Hematopoietic multipotent progenitor cell treated with erythropoietin and hydrocortisone succinate and interleukin-3 and kit ligand, for 4 days (in vitro differentiated cells): ENCODE data around the gene HMGN4.
"Not testable (repeated sequence)": the region's sequence is repeated elsewhere in the genome, so short reads cannot be mapped to it uniquely, and the experiment has no call there.

Experiments
- DNase-seq: peaks from one replicate; pipeline ENCODE4 v3.0.0-alpha.2; 2015

Gene HMGN4

DNA sequence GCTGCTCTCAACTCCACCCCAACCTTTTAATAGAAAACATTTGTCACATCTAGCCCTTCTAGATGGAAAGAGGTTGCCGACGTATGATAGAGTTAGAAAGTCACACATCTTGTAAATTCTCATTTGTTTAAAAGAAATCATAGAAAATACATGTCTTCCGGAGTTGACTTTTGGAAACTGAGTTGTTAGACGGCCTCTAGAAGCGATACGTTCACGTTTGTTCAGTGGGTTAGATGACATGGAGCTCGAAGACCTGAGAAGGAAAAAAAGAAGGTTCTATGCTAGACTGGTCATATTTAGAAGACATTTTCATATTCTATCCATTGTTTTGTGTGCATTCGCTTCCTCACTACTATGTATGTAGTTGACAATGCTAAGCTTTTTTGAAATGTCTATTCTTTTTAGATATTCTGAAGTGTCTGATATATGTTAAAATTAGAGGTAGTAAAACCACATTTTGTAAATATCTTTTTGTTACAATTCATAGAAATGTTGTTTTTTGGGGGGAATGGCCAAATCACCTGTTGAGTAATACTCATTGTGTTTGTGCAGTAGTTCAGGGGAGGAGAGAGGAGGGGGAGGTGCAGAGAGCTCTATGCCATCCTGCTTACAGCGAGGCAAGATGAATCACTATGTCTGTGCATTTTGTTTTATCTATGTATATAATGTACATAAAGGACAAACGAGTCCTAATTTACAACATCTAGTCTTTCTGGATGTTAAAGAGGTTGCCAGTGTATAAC is 15.5 kb upstream of the HMGN4 start:
- peak; percentile 64 for DNase-seq

DNA sequence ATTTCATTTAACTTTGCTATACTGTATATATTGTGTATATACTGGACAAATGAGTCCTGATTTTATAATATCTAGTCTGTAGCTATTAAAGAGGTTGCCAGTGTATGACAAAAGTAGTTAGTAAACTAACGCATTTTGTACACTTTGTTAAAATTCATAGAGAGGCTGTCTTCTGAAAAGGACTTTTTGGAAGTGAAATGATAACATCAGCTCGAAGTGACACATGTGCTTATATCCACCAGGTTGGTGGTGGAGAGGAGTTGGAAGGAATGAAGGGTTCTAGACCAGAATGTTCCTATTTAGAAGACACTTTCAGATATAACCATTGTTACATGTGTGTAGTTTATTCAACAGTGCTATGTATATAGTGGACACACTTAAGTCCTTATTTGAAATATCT is 13.9 kb upstream of the HMGN4 start:
- DNase-seq: not testable (repeated sequence)

DNA sequence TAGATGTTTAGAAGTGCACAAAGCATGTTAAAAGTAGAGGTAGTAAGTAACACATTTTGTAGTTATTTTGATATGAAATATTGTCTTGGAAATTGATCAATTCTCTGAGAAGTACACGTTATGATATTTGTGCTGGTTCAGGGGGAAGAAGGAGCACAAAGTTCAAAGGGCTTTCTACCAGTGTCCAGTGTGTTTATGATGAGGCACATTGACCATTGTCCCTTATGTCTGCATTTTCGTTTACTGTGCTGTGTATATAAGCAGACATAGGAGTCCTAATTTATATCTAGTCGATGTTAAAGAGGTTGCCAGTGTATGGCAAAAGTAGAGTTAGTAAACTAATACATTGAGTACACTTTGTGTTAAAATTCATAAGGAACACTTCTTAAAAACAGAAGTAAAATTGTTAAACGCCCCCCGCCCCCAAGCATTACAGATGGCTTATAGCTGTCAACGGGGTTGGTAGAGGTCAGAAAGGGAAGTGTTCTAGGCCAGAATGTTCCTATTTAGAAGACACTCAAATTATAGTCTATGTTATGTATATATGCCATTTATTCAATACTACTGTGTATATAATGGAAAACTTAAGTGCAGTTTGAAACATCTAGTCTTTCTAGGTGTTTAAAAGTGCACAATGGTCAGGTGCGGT is 13.3 kb upstream of the HMGN4 start:
- DNase-seq: peak; percentile 67

DNA sequence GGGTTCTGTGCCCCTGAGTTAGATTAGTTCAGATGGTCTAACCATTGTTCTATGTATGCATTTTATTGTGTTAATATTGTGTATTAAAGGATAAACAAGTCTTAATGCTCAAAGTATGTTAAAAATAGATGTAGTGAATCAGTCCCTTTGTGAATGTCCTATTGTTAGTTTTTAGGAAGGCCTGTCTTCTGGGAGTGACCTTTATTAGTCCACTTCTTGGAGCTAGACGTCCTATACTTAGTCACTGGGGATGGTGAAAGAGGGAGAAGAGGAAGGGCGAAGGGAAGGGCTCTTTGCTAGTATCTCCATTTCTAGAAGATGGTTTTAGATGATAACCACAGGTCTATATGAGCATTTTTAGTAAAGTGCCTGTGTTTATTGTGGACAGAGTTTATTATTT is 12.3 kb upstream of the HMGN4 start:
- DNase-seq: no peak

DNA sequence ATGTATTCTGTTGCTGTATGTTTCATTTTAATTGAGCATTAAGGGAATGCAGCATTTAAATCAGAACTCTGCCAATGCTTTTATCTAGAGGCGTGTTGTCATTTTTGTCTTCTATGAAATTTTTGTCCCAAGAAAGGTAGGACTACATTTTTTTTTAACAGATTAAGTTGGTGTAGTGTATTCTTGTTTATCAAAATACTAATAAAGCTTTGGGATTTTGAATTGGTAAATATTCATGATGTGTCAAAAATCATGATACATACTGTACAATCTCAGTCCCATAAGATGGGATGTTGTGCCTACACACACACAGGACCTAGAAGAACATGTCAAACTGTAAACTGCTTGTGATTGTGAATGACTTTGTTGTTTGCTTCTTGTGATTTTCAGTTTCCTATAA is 11.2 kb upstream of the HMGN4 start:
- DNase-seq: no peak

DNA sequence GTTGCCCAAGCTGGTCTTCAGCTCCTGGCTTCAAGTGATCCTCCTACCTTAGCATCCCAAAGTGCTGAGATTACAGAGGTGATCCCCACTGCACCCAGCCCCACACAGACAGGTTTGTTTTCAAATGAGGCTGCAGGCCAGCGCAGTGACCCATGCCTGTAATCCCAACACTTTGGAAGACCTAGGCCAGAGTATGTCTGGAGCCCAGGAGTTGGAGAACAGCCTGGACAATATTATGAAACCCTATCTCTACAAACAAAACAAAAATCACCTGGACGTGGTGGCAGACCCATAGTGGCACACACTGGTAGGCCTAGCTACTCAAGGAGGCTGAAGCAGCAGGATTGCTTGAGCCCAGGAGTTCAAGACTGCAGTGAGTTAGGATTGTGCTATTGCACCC is 8.0 kb upstream of the HMGN4 start:
- DNase-seq: no peak

DNA sequence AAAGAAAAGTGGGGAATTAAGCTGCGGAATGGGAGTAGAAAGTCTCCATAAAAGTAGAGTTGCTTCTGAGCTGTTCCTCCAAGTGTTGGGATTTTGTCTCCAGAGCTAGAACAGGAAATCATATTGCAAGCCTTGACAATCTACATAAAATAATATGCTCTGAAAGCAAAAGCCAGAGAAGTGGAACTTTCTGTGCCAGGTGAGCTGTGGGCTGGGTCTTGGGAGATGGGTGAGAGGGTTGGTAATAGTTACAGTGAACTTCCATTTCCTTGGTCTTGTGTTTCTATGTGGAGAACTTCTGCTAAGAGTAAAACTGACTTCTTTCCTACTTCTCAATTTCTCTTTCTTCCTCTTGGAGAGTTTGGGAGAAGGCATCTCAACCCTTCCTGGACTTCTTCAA is 6.3 kb upstream of the HMGN4 start:
- no peak for DNase-seq

DNA sequence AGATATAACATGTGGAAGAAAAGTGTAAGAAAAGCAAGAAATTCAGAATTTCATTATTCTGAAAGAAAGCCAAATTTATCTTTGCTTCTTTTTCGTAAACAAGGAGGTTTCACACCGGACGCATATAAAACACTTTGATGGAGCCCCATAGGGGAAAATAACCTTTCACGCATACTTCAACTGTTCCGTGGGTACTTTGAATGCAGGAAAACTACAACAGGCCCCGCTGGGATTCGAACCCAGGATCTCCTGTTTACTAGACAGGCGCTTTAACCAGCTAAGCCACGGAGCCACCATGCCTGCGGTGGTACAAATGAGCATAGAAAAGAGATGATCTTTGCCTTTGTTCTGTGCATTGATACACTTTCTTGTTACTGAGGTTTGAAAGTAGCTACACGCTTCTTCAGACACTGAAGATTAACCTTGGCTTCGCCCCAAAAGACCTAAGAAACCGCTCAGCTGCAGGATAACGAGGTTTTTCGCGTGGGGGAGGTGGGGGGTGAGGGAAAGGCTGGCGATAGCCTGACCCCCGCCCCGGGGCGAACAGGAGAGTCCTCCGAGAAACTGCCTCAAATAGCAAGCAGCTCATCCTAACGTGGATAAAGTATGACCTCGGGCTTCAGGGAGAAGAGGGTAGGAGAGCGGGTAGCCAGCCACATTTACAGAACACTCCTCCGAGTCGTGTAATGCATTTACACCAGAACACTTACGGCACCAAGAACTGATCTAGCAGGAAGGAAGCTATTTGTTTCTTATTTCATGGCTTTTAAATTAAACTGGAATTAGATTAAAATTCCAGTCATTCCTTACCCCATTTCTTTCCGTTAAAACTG is 5.3 kb upstream of the HMGN4 start:
- DNase-seq: peak; percentile 96

DNA sequence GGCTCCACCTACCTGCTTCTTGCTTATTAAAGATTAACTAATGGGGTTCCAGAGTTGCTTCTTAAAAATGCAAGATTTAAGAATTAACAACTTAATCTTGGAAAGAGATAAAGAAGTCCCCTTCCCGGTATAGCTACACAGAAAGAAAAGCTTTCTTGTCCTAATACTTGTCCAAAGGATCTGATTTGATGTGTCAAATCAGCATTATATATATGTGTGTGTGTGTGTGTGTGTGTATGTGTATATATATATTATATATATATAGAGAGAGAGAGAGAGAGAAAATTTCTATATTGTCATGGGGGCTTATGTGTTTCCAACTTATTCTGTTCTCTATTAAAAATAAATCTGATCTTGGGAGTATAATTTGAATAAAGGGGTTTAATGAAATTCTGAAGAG is 4.6 kb upstream of the HMGN4 start:
- no peak for DNase-seq

DNA sequence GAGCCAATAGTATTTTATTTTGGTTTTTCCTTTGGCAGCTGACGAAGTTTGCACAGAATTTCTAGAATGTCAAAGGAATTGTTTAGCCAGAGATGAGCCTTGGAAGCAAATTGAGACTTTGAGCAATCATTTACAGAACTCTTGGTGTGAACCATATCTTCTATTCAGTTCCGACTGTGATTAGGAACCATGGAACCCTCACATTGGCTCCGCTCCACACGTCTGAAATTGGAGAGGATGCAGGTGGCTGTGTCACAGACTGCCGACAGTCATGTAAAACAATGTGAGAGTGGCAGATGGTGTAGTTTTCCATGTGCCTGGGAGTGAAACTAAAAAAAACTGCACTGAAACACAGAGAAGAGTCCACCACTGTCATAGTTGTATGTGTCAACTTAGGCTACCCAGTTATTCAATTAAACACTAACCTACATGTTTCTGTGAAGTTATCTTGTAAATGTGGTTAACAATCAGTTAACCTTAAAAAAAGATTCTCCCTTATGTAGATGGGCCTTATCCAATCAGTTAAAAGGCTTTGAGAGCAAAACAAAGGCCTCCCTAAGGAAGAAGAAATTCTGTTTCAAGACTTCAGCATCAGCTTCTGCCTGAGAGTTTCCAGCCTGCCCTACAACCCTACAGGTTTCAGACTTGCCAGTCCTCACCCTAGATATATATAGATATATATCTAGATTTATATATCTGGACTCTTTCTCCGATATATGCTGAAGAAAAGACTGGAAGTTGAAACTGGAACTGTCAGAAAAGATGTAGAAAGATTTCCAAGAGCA is 3.3 kb upstream of the HMGN4 start:
- DNase-seq: no peak

DNA sequence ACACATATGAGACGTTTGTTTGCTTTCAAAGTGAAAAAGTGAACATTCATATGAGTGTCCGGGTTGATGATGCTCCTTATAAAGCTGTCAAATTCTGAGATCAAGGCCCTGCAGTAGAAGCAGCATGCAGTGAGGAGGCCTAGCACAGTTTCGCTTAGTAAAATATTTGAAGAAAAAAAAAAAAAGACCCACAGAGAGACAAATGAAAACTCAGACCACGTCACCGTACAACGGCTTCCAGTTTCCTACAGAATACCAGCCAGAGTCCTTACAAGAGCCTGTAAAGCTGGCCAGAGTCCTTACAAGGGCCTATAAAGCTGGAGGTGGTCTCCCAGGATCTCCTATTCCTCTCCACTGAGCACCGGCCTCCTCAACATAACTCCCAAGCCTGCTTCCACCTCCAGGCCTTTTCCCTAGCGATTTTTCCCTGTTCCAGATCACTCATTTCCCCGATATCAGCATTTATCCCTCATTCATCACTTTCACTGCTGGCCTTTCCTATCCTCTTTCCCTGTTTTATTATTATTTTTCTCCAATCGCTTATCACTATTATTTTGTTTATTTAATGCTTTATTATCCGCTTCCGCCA is 1.5 kb upstream of the HMGN4 start:
- peak; percentile 80 for DNase-seq

DNA sequence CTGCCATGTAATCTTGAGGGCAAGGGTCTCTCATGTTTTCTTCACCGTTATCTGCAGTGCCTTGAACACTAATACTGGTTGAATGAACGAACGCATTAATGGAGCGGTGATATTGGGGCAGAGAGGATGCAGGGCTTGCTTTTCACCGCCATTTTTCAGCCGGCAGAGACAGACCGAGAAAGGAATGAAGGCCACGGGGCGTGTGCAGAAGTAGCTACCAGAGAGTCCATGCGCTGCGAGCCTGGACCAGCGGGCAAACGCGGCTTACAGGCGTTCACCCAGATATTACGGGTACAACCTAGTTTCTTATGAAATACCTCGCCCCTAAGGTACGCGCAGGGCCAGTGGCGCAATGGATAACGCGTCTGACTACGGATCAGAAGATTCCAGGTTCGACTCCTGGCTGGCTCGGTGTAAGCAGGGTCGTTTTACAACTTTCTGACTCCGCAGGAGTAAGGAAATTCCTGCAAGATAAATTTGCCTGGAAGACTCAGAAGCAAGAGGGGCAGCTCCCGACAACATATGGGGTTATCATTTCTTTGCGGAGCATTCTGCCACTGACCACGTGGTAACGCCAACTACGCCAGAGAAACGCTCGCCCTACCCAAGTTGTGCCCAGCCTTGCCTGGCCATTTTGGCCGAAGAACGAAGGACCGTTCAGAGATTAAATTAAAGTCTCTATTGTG is 863 bp upstream of the HMGN4 start:
- peak; percentile 97 for DNase-seq

DNA sequence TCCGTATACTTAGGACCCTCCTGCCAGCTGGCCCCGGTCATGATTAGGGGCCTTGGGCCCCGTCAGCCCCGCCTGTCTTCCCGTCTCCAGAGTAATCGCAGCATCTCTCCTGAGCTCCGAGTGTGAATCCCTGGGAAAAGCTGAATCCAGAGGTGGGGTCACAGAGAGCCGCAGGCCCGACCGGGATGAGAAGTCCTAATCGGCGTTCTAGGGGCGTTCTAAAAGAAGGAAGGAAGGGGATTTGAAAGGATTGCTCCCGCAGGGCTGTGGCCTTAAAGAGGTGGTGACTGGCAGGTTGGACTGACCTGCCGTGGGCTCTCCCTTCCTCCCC is 371 bp downstream of the HMGN4 start:
- DNase-seq: no peak

DNA sequence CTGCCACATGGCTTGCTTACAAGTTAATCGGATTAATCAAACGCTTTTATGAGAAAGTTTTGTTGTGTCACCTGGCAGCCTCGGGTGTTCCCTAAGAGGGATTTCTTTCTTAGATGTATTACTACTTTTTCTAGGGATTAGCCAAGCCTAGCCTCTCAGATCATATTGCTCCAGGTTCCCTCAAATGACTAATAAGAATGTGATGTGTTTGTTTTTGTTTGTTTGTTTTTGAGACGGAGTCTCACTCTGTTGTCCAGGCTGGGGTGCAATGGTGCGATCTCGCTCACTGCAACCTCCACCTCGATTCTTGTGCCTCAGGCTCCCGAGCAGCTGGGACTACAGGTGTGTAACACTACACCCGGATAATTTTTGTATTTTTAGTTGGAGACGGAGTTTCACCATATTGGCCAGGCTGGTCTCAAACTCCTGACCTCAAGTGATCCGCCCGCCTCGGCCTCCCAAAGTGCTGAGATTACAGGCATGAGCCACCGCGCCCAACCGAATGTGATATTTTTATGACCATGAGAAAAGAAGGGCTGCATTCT is 977 bp downstream of the HMGN4 start:
- no peak for DNase-seq

DNA sequence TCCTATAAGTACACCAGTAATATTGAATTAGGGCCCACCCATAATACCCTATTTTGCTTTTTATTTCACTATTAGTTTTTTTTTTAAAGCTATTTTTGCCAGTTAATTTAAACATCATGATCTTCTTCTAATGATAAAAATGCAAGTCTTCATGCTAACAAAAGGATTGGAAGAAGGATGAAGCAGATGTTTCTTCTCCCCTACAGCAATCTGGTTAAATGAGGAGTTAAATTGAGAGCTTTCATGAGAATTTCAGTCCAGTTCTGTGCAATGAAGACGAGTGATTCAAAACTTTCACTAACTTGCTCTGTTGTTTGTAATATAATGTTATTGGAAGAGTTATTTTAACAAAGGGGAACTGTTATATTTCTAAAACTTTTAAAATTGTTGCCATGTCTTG is 3.4 kb downstream of the HMGN4 start:
- DNase-seq: no peak

DNA sequence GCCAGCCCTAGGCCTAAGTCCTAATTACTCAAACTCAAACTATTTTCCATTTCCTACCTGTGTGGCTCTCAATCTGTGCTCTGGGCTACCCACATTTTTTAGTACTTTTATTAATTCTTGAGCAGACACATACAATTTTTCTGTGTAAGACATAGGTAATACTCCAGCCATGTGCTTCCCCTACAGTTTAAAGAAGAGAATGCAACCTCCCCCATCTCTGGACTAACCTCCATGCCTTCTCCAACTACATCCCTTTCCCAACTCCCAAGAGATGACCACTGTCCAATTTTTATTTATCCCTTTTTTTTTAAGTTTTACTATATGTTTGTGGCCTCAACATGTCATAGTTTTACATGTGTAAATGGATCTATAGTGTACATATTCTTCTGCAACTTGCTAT is 5.8 kb downstream of the HMGN4 start:
- DNase-seq: peak; percentile 63

DNA sequence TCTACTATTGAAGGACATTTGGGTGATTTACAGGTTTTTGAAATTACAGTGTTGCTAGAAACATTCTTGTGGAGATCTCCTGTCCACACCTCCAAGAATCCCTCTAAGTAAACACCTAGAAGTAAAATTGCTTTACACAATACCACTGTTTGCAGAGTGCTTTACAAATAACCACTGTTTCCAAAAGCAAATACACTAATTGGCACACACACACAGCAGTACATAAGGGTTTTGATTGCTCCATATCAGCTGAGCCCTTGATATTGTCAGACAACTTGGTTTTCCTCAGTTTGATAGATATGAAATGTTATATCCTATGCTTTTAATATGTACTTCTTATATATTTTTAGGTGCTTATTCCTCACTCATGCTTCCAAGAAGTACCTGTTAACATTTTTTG is 6.3 kb downstream of the HMGN4 start:
- DNase-seq: no peak

DNA sequence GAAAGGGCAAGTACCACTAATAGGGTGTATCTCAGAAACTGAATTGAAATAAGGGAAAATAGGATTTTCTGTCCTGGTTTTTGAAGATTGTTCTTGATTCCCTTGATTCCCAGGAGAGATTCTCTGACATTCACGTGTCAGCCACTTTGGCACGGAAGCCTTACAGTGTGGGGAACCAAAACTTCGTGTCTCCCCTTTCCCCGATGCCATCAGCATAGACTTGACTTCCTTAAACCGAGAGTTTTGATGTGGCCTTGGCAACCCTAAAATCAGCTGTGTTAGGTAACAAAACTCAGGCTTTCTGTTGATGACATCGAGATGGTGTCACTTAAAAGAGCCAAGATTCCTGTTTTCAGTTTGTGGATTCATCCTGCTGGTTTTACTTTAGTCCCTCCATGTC is 7.5 kb downstream of the HMGN4 start:
- DNase-seq: no peak

DNA sequence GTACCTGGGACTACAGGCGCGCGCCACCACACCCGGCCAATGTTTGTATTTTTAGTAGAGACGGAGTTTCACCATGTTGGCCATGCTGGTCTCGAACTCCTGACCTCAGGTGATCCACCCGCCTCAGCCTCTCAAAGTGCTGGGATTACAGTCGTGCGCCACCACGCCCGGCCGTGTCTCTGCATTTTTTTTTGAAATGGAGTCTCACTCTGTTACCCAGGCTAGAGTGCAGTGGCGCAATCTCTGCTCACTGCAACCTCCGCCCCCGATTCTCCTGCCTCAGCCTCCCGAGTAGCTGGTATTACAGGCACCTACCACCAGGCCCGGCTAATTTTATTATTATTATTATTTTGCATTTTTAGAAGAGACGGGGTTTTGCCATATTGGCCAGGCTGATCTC is 9.2 kb downstream of the HMGN4 start:
- DNase-seq: not testable (repeated sequence)

DNA sequence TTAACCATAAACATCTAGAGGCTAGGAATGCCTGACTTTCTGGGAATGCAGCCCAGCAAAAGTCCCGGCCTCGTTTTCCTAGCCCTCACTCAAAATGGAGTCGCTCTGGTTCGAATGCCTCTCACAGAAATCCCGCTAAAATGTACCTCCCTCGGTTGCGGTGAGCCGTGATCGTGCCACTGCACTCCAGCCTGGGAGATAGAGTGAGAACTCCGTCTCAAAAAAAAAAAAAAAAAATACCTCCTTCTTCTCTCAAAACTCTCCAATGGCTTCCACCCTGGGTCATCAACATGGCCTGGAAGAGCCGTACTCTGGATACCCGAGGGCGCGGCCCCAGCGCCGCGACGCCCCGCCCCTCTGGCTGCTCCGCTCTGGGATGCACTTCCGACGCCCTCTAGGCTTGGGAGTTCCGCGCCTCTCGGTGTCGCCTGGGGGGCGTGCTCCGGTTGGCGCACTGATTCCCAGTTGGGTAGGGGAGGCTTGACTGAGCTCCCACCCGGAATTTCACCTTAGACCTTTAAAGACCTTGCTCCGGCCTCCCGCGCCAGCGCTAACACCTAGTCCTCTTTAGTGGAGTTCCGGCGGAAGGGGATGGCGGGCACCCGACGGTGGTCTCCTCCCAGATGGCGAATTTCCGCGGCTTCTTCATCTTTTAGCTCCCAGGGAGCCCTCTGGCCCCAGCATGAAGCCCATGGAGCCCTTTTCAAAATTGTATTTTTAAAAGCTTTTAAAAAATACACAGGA is 12.3 kb downstream of the HMGN4 start:
- DNase-seq: peak; percentile 86

DNA sequence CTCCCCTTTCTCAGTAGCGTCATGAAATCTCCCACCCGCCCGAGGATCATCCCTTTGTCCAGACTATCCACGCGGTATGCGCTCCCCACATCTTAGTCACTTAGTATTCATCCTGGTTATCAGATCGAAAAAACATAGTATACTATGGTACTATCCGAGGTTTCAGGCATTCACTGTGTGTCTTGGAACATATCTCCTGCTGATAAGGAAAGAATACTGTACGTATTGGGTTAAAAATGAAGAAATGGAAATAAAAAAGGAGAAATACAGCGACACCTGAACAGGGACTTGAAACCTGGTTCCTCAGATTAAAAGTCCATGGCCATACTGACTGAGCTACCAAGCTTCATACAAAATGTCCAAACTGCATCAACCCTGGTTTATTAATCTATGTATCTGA is 14.0 kb downstream of the HMGN4 start:
- DNase-seq: no peak
